Measurements from ENCODE around the gene FMN2. TPM values are rescaled to one million over a fixed set of nuclear protein-coding genes. Genes with fewer than 3 reads are reported as not detected.

The FMN2 gene
- total RNA-seq, 4 donors from 2014 or later = 0.75 to 1.8 (median 1.2) TPM

DNA sequence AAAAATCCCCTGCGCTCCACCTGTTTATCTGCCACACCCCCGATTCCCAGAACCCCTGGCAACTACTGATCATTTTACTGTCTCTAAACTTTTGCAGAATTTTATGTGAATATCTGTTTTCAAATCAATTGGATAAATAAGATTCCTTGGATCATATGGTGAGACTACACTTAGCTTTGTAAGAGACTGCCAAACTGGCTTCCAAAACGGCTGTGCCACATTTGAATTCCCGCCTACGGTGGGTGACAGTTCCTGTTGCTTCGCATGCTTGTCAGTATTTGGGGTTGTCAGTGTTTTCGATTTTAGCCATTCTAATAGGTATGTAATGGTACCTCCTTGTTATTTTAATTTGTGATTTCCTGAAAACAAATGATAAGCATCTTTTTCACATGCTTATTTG is 22.7 kb upstream of the FMN2 start:
- TF ChIP-seq, protein P1, sequence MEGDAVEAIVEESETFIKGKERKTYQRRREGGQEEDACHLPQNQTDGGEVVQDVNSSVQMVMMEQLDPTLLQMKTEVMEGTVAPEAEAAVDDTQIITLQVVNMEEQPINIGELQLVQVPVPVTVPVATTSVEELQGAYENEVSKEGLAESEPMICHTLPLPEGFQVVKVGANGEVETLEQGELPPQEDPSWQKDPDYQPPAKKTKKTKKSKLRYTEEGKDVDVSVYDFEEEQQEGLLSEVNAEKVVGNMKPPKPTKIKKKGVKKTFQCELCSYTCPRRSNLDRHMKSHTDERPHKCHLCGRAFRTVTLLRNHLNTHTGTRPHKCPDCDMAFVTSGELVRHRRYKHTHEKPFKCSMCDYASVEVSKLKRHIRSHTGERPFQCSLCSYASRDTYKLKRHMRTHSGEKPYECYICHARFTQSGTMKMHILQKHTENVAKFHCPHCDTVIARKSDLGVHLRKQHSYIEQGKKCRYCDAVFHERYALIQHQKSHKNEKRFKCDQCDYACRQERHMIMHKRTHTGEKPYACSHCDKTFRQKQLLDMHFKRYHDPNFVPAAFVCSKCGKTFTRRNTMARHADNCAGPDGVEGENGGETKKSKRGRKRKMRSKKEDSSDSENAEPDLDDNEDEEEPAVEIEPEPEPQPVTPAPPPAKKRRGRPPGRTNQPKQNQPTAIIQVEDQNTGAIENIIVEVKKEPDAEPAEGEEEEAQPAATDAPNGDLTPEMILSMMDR (IDR thresholded peaks at IDR 0.05; ENCODE audit: low read depth) = no peak

DNA sequence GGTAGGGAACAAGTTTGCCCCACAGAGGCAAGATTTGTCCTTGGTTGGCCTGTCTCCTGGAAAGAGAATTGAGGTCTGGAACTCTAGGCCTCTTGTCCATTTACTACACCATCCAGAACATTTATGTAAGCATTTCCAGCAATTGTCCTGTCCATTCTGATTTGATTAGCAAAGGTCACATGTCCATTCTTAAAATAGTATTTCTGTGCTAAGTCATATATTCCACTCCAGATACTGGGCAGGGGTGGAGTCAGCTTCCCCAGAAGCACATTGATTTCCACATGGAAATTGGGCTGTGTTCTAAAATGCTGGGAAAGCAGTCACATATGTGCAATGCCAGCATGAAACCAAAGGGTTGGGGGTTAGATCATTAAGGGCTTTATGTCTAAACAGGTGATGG is 21.5 kb upstream of the FMN2 start:
- TF ChIP-seq, protein P1 (IDR thresholded peaks at IDR 0.05; ENCODE audit: low read depth) = no peak

DNA sequence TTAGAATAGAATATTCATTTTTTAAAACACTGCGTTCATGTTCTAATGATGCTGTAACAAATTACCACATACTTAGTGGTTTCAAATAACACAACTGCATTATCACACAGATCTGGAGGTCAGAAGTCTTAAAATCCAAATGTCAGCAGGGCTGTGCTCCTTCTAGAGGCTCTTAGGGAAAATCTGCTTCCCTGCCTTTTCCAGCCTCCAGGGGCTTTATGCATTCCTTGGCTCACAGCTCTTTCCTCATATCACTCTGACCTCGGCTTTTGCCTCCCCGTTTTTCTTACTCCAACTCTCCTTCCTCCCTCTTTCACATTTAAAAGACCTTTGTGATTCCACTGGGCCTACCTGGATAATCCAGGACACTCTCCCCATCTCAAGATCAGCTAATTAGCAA is 18.6 kb upstream of the FMN2 start:
- TF ChIP-seq, protein P1 (IDR thresholded peaks at IDR 0.05; ENCODE audit: low read depth) = no peak

DNA sequence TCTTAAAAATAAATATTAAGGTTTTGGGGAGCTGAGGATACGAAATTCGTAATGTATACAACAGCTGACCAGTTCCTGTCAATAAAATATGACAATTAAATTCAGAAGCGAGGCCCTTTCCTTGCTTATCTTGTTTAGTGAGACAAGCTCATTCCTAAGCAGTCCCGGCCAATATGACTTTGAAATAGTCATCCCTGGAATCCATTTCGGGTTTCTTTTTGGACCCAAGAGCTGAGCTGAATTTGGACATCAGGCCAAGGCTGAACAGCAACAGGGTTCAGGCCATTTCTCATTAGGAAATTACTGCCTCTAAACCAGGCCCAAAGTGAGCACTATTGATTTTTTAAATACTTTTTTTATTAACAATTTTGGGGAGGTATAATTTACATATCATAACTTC is 17.3 kb upstream of the FMN2 start:
- TF ChIP-seq, protein P1 (IDR thresholded peaks at IDR 0.05; ENCODE audit: low read depth) = no peak

DNA sequence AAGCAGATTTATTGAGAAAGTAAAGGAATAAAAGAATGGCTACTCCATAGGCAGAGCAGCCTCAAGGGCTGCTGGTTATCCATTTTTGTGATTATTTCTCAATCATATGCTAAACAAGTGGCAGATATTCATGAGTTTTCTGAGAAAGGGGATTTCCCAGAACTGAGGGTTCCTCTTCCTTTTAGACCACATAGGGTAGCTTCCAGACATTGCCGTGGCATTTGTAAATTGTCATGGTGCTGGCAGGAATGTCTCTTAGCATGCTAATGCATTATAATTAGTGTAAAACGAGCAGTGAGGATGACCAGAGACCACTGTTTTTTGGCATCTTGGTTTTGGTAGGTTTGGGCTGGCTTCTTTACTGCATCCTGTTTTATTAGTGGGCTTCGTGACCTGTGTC is 16.8 kb upstream of the FMN2 start:
- TF ChIP-seq, protein P1 (IDR thresholded peaks at IDR 0.05; ENCODE audit: low read depth) = no peak

DNA sequence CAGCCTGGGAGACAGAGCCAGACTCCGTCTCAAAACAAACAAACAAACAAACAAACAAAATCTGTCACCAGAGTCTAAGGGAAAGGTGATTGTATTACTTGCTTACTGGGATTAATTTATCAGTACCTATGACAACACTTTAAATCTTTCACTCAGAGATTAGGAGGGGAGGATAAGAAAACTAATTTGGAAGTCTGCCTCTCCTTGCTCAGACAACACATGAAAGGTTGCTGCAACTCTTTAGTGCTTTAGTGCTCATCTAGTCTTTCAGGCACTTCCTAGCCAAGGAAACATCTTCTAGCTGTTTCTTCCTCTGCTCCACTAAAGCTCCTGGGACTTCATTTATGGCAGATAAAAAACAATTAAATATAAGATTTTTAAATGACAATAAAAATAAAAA is 7.3 kb upstream of the FMN2 start:
- TF ChIP-seq, protein P1 (IDR thresholded peaks at IDR 0.05; ENCODE audit: low read depth) = no peak

DNA sequence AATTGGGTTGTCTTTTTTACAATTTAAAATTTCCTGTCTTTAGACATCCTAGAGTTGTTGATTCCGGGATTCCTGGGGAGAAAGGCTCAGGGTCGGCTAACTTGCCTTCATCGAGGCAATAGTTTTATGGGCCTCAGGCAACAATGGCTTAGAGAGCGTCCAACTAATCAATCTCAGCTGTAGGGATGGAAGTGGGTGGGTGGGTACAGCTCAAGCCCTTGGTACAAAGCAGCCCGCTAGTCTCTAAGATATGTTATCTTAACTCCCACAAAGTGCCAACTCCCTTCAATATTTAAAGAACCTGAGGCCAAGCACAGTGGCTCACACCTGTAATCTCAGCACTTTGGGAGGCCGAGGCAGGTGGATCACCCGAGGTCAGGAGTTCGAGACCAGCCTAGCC is 6.9 kb upstream of the FMN2 start:
- TF ChIP-seq, protein P1 (IDR thresholded peaks at IDR 0.05; ENCODE audit: low read depth) = no peak

Measured in subcutaneous adipose tissue (tissue), 4 donors.